ENCODE results near the gene HRH2.

Gene HRH2

GRCh38 chr5:175748650-175749049 is 90.8 kb downstream of the HRH2 start:
- TF ChIP-seq CTCF (IDR thresholded peaks at IDR 0.05; ENCODE audit: insufficient read depth, low read length) (no peak), GABPA (IDR thresholded peaks at IDR 0.05; ENCODE audit: low read depth) (no peak)
- H3K4me3 ChIP-seq (replicated peaks; ENCODE audit: insufficient read depth, low read length): no peak overlapping the region
- no peak overlapping the region for H3K27ac ChIP-seq (replicated peaks)
- no peak for DNase-seq (ENCODE audit: low read depth in 1 of 2, low spot score in 1 of 2)
- H3K27me3 ChIP-seq (ENCODE audit: insufficient read depth, poor library complexity, severe bottlenecking): peaks cover 8% of the 10 kb centered on the region

GRCh38 chr5:175749591-175749990 is 91.7 kb downstream of the HRH2 start:
- Histone ChIP-seq H3K4me3 (replicated peaks; ENCODE audit: insufficient read depth, low read length) (no peak overlapping the region), H3K27ac (replicated peaks) (no peak overlapping the region), H3K27me3 (ENCODE audit: insufficient read depth, poor library complexity, severe bottlenecking) (peaks cover 8% of the 10 kb centered on the region)
- no peak for DNase-seq (ENCODE audit: low read depth in 1 of 2, low spot score in 1 of 2)
- TF ChIP-seq SPI1 (IDR thresholded peaks at IDR 0.05; ENCODE audit: borderline replicate concordance, low read depth) (no peak), POLR2AphosphoS5 (IDR thresholded peaks at IDR 0.05; ENCODE audit: low read depth) (no peak), GABPA (IDR thresholded peaks at IDR 0.05; ENCODE audit: low read depth) (no peak), CTCF (IDR thresholded peaks at IDR 0.05; ENCODE audit: insufficient read depth, low read length) (no peak), REST (IDR thresholded peaks at IDR 0.05; ENCODE audit: insufficient replicate concordance, low read depth) (no peak)

- H3K27me3 ChIP-seq (ENCODE audit: insufficient read depth, poor library complexity, severe bottlenecking): peaks cover 8% of the 10 kb centered on the region
- DNase-seq (ENCODE audit: low read depth in 1 of 2, low spot score in 1 of 2): no peak
- no peak overlapping the region for H3K4me3 ChIP-seq (replicated peaks; ENCODE audit: insufficient read depth, low read length)
- TF ChIP-seq GABPA (IDR thresholded peaks at IDR 0.05; ENCODE audit: low read depth): no peak
- no peak for TF ChIP-seq SPI1 (IDR thresholded peaks at IDR 0.05; ENCODE audit: borderline replicate concordance, low read depth)
- no peak for TF ChIP-seq REST (IDR thresholded peaks at IDR 0.05; ENCODE audit: insufficient replicate concordance, low read depth)
- TF ChIP-seq CTCF (IDR thresholded peaks at IDR 0.05; ENCODE audit: insufficient read depth, low read length): no peak
- no peak for TF ChIP-seq POLR2AphosphoS5 (IDR thresholded peaks at IDR 0.05; ENCODE audit: low read depth)
- no peak overlapping the region for H3K27ac ChIP-seq (replicated peaks)
These were observed 92.7 kb downstream of the HRH2 start for GRCh38 chr5:175750511-175750931.

GRCh38 chr5:175751369-175751768 is 93.5 kb downstream of the HRH2 start:
- Histone ChIP-seq H3K27ac (replicated peaks) (no peak overlapping the region), H3K4me3 (replicated peaks; ENCODE audit: insufficient read depth, low read length) (no peak overlapping the region), H3K27me3 (ENCODE audit: insufficient read depth, poor library complexity, severe bottlenecking) (peaks cover 8% of the 10 kb centered on the region)
- TF ChIP-seq REST (IDR thresholded peaks at IDR 0.05; ENCODE audit: insufficient replicate concordance, low read depth): no peak
- no peak for DNase-seq (ENCODE audit: low read depth in 1 of 2, low spot score in 1 of 2)

Measured in HL-60 (cell line).